Heart left ventricle (tissue), 13 donors: ENCODE measurements around the gene PDE4DIP.
"Not testable (repeated sequence)": the region's sequence is repeated elsewhere in the genome, so short reads cannot be mapped to it uniquely, and the experiment has no call there.

Experiments used
- CTCF ChIP-seq, 12 donors: fragments of 200-600 bp; sonication (generic) in 4 of 12; IDR thresholded peaks; one replicate each; pipeline versions ENCODE4 v1.5.0 to v1.8.0; 2018 to 2022; ENCODE audit warnings: antibody characterized with exemption in 12 of 12, mild to moderate bottlenecking in 5 of 12
- POLR2A ChIP-seq, 2 donors: fragments of 450-650 bp; IDR thresholded peaks; one replicate each; pipeline ENCODE4 v1.6.1; 2017; ENCODE audit warnings: antibody characterized with exemption in 2 of 2, mild to moderate bottlenecking in 2 of 2, moderate library complexity in 2 of 2
- donor health status: ischemic (EF 13 %, LVEDD 7.1; RV severe dilation, severe dysfunction).
- donor health status: DM: no; HTN: yes; CAD: no.
- donor health status: DM: no; HTN: no; CAD: no.
- donor health status: ischemic (EF 25% LVEDD 6.9; RV normal size, moderate dysfunction).
- donor health status: ischemic (EF 25% LVEDD 5.7; RV mildly dilated, moderate dysfunction).
- donor health status: ischemic (EF 35%, LVEDD 5.7; RV mildly dilated, moderate dysfunction).
- donor health status: nonischemic (EF 11% LVEDD 7.7; RV severe dilation, severe dysfunction).
- donor health status: DM: yes; HTN: yes; CAD: no.
- donor health status: PGD.
- donor health status: ischemic (EF 29% LVEDD 5.4; RV normal size, mild dysfunction).
- donor health status: nonischemic (EF 23%, LVEDD 6.1; RV moderate dilation, normal function).

- not testable (repeated sequence) for TF ChIP-seq CTCF, POLR2A (IDR thresholded peaks at IDR 0.05)
Measured at GRCh38 chr1:148992364-148992763, 148.1 kb downstream of the PDE4DIP start.
